NT2/D1 (cell line): Measurements from ENCODE around the gene ATOSA.

ENCODE experiments used
- DNase-seq: peaks from one replicate; pipeline ENCODE4 v3.0.0-alpha.2; 2011; ENCODE audit warnings: low read depth, low spot score
- H3K27me3 ChIP-seq: 2 replicates; pipeline ENCODE4 v1.6.0; 2011; ENCODE audit warnings: mild to moderate bottlenecking; ENCODE audit not compliant: insufficient read length, insufficient read depth
- H3K36me3 ChIP-seq: 2 replicates; pipeline ENCODE4 v1.6.1; 2011; ENCODE audit warnings: mild to moderate bottlenecking, low read length, mixed read lengths; ENCODE audit not compliant: insufficient read depth, insufficient read length
- H3K4me1 ChIP-seq: 2 replicates; pipeline ENCODE4 v1.5.1; 2011; ENCODE audit not compliant: insufficient read depth, insufficient read length
- H3K4me3 ChIP-seq: 2 replicates; pipeline ENCODE4 v1.5.1; 2011; ENCODE audit warnings: low read depth; ENCODE audit not compliant: insufficient read length
- H3K9ac ChIP-seq: 2 replicates; pipeline ENCODE4 v1.6.0; 2011; ENCODE audit warnings: low read depth; ENCODE audit not compliant: insufficient read length
- H3K9me3 ChIP-seq: 2 replicates; pipeline ENCODE4 v1.5.1; 2011; ENCODE audit warnings: mild to moderate bottlenecking, low read length; ENCODE audit not compliant: insufficient read depth
- SUZ12 ChIP-seq: IDR thresholded peaks from 2 replicates; pipeline ENCODE4 v1.6.1; 2011; ENCODE audit not compliant: insufficient read length, insufficient read depth; ENCODE audit errors: extremely low read depth
- YY1 ChIP-seq: IDR thresholded peaks from 2 replicates; pipeline ENCODE4 v1.6.1; 2011; ENCODE audit not compliant: insufficient read length, insufficient read depth
- ZNF274 ChIP-seq: IDR thresholded peaks from 2 replicates; pipeline ENCODE4 v1.6.1; 2011; ENCODE audit warnings: mild to moderate bottlenecking, low read depth, low read length

The ATOSA gene

DNA sequence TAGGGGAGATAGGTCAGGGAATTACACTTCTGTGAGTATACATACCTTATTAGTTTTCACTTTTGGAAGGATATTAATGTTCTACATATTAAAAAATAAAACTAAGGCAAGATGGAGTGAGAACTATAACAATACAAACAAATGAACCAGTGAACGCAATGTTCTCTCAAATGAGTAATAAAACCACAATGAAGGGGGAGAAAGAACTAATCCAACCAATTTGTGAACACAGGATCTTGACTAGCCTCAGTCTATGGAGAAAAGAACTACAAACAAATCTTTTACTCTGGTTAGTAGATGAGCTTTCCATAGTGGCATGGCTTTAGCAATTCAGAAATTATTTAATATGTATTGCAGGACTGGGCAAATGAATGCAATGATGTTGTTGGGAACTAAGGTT lies 26.9 kb upstream of the ATOSA start:
- Histone ChIP-seq H3K4me1 (peaks cover 2% of the 10 kb centered on the region), H3K9ac (no peak overlapping the region), H3K9me3 (no peaks in the 10 kb centered on the region), H3K36me3 (no peaks in the 10 kb centered on the region), H3K27me3 (peaks cover 5% of the 10 kb centered on the region), H3K4me3 (no peak overlapping the region)
- no peak for TF ChIP-seq SUZ12
- no peak for TF ChIP-seq YY1
- TF ChIP-seq ZNF274, result no peak
- DNase-seq, result no peak

DNA sequence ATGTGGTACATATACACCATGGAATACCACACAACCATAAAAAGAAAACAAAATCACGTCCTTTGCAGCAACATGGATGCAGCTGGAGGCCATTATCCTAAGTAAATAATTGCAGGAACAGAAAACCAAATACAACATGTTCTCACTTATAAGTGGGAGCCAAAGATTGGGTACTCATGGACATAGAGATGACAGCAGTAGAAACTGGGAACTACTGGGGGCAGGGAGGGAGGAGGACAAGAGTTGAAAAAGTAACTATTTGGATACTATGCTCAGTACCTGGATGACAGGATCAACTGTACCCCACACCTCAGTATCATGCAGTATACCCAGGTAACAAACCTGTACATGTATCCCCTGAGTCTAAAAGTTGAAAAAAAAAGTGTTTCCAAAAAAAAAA lies 23.2 kb upstream of the ATOSA start:
- no peaks in the 10 kb centered on the region for H3K36me3 ChIP-seq
- no peak overlapping the region for H3K4me3 ChIP-seq
- H3K4me1 ChIP-seq, result no peaks in the 10 kb centered on the region
- TF ChIP-seq ZNF274 (no peak), YY1 (no peak), SUZ12 (no peak)
- no peak overlapping the region for H3K9ac ChIP-seq
- no peak for DNase-seq
- H3K9me3 ChIP-seq, result no peaks in the 10 kb centered on the region
- H3K27me3 ChIP-seq, result no peaks in the 10 kb centered on the region

DNA sequence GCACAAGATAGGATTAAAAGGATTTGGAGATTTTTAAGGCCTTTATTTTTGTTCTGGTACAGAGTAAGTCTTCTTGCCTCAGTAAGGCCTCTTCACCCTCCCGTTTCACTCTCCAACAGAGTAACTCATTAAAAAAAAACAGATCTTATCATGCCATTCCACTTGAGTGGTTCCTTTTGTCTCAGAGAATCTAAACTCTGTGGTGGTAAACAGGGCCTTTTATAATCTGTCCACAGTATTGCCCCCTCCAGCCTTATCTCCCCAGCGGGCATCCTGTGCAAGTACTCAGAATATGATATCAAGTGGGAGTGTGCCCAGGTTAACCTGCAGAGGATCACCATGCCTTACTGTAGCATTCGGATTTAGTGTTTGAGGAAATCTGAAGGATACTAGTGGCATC lies 20.3 kb upstream of the ATOSA start:
- no peak overlapping the region for H3K4me3 ChIP-seq
- no peak for DNase-seq
- H3K9me3 ChIP-seq, result no peaks in the 10 kb centered on the region
- no peaks in the 10 kb centered on the region for H3K36me3 ChIP-seq
- no peak overlapping the region for H3K9ac ChIP-seq
- H3K27me3 ChIP-seq, result no peaks in the 10 kb centered on the region
- H3K4me1 ChIP-seq, result no peaks in the 10 kb centered on the region
- TF ChIP-seq ZNF274, result no peak
- TF ChIP-seq YY1, result no peak
- no peak for TF ChIP-seq SUZ12

DNA sequence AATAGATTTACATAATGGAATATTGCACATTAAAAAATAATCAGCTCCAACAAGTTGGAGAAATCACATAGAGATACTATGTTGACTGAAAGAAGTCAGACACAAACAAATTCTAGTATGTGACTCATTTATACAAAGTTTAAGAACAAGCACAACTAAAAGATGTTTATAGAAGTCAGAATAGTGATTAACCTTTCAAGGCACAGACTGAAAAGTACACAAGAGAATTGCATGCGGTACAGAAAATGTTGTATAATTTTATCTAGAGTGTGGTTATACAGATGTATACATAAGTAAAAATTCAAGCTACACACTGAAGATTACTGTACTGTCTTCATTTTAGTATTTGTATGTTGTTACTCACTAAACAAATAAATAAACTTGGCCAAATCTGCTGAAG lies 19.3 kb upstream of the ATOSA start:
- no peaks in the 10 kb centered on the region for H3K27me3 ChIP-seq
- no peak overlapping the region for H3K4me3 ChIP-seq
- DNase-seq, result no peak
- no peak overlapping the region for H3K9ac ChIP-seq
- H3K36me3 ChIP-seq, result no peaks in the 10 kb centered on the region
- no peaks in the 10 kb centered on the region for H3K9me3 ChIP-seq
- no peaks in the 10 kb centered on the region for H3K4me1 ChIP-seq
- TF ChIP-seq ZNF274, result no peak
- no peak for TF ChIP-seq SUZ12
- no peak for TF ChIP-seq YY1

DNA sequence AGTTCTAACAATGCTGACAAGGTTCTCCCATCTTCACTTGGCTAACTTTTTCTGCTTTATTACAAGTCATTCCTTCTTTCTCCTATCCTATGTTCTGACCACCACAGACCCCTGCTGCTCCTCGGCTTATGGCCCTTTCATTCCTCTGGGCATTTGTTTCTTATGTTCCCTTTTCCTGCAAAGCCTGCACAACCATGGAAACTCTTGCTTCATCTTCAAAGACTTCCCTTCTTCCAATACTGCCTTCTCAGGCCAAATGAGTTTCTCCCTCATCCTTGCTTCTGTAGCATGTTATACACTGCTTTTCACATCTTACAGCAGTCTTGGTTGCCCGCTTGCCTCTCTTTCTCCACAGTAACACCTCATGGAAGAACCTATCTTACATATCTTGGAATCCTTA lies 17.9 kb upstream of the ATOSA start:
- no peak for DNase-seq
- H3K9me3 ChIP-seq, result no peaks in the 10 kb centered on the region
- no peak overlapping the region for H3K9ac ChIP-seq
- no peaks in the 10 kb centered on the region for H3K36me3 ChIP-seq
- H3K27me3 ChIP-seq, result no peaks in the 10 kb centered on the region
- H3K4me1 ChIP-seq, result no peaks in the 10 kb centered on the region
- no peak overlapping the region for H3K4me3 ChIP-seq
- TF ChIP-seq YY1 (no peak), ZNF274 (no peak), SUZ12 (no peak)

DNA sequence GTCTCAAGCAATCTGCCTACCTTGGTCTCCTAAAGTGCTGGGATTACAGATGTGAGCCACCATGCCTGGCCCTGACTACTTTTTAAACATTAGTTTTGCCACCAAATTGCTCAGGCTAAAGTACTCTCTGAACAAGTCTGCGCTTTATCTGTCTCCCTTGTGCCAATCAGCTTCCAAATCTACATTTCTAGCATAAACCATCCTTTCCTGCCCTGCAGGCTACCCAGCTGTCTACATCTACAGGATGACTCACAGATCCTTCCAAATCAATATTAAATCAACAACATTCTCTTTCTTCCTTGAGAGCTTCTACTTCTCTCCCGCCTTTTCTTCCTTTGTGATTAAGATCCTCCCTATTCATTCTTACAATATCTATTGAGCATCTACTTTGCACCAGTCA lies 16.0 kb upstream of the ATOSA start:
- Histone ChIP-seq H3K36me3 (no peaks in the 10 kb centered on the region), H3K27me3 (no peaks in the 10 kb centered on the region), H3K4me3 (no peak overlapping the region), H3K4me1 (no peaks in the 10 kb centered on the region), H3K9ac (no peak overlapping the region), H3K9me3 (no peaks in the 10 kb centered on the region)
- no peak for DNase-seq
- TF ChIP-seq SUZ12 (no peak), YY1 (no peak), ZNF274 (no peak)

DNA sequence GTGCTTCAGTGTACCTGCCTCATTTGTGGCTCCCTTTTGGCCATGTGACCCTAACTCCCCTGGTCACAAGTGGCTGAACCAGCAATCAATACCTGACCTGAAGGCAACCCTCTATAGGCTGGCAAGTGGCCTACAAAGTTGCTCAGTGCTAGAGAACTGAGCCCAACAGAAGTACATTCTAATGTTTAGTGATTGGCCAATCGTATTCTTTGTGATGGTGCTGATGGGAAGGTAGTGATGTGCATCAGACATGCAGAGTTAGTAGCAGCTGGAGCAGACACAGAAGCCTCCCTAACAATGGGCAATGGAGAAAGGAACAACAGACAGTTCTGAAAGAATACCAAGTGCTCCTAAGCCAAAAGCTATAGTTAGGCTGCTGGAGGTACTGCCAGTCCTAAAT lies 10.4 kb upstream of the ATOSA start:
- Histone ChIP-seq H3K4me3 (no peak overlapping the region), H3K9me3 (no peaks in the 10 kb centered on the region), H3K27me3 (no peaks in the 10 kb centered on the region), H3K4me1 (no peaks in the 10 kb centered on the region), H3K36me3 (no peaks in the 10 kb centered on the region), H3K9ac (no peak overlapping the region)
- no peak for TF ChIP-seq YY1
- no peak for DNase-seq

DNA sequence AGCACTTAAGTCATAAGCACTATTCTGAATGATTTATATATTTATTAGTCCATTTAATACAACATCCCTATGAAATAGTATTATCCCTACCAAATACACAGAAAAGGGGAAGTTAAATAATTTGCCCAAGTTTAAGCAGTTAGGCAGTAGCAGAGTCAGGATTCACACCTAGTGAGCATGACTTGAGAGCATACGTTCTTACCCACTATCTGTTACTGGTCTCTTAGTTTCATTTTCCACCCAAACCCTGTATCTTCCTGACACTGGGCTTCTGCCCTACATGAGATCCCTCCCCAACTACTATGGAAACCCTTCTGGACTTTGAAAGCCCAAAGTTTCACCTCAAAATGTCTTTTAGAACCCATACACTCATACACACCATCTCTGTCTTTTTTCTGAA lies 4.4 kb upstream of the ATOSA start:
- Histone ChIP-seq H3K27me3 (peaks cover 8% of the 10 kb centered on the region), H3K9ac (no peak overlapping the region), H3K36me3 (no peaks in the 10 kb centered on the region), H3K4me3 (no peak overlapping the region), H3K9me3 (no peaks in the 10 kb centered on the region), H3K4me1 (no peaks in the 10 kb centered on the region)
- no peak for DNase-seq
- TF ChIP-seq YY1 (no peak), ZNF274 (no peak), SUZ12 (no peak)
